ENCODE measurements around the gene KANSL3. TPM values are rescaled to one million over a fixed set of nuclear protein-coding genes. Genes with fewer than 3 reads are reported as not detected.

Gene KANSL3
- total and polyA plus RNA-seq, 9 of the 15 experiments (the other 6 are each of a cell fraction or from before 2014, with no cell fraction given) = 11.3 to 43.7 (median 27.9) TPM

- H3K4me1 ChIP-seq (replicated peaks in 1 of 2; ENCODE audit: control insufficient read depth in 2 of 2, insufficient read depth in 2 of 2, low read length in 2 of 2) = peaks cover 5 to 8% of the 10 kb centered on the region in 2 experiments; a peak in 4 of 5 replicates
- H3K4me3 ChIP-seq = no peak overlapping the region
- peak overlapping the region in 1 of 2 experiments; percentile 63; a peak in 2 of 4 replicates for H3K9ac ChIP-seq (ENCODE audit: insufficient read depth in 1 of 2, low read depth in 2 of 2, low read length in 2 of 2)
- H3K4me2 ChIP-seq (ENCODE audit: insufficient read depth, low read length) = peak overlapping the region; percentile 5; the same call in 1 of the 2 replicates
- H4K20me1 ChIP-seq (replicated peaks; ENCODE audit: control insufficient read depth, insufficient read depth, low read length) = 0 out of 2 replicates have a peak, but pooled peaks cover 4% of the 10 kb centered on the region
- no peaks in the 10 kb centered on the region; the same call in 2 of the 3 replicates for H3K79me2 ChIP-seq (ENCODE audit: control insufficient read depth, insufficient read depth, low read length)
- ATAC-seq (peak; percentile 87), DNase-seq (ENCODE audit: extremely low read depth in 1 of 4, low spot score in 3 of 4) (peak in 3 of 4 experiments; percentile 23 to 55 (median 48)), FAIRE-seq (peak; percentile 11)
- intact Hi-C loops (cut with micrococcal nuclease) = no loop called here
- WGBS (ENCODE audit: insufficient coverage, low coverage, missing lambda C conversion rate) = 70% methylated on average over 8 of the region's 8 CpGs
- BruUV-seq (replicated peaks) = no TSS peak
- no peaks in the 10 kb centered on the region for H3K9me1 ChIP-seq (ENCODE audit: control insufficient read depth, insufficient read depth, low read length)
- H2AFZ ChIP-seq (ENCODE audit: low read depth, low read length) = no peak overlapping the region
- POLR2A ChIA-PET = interaction anchor here (1.0 to 2.7 kb wide), 5 partner anchors 9 to 47 kb away, joined by 3 to 7 read pairs (median 4); partner anchors contain the start of gene KANSL3
- in situ Hi-C loops (cut with MboI) = no loop called here
- H3K9me3 ChIP-seq (replicated peaks; ENCODE audit: control insufficient read depth, insufficient read depth, low read depth, low read length) = no peaks in the 10 kb centered on the region
- peaks cover 92% of the 10 kb centered on the region for H3K36me3 ChIP-seq (ENCODE audit: control insufficient read depth, insufficient read depth, low read length)
- CTCF ChIA-PET (ENCODE audit: low intra/inter-chr PET ratio) = interaction anchor here (0.6 kb wide), 1 partner anchor 162 kb away, joined by 3 read pairs; no protein-coding TSS in a partner anchor
- peak overlapping the region; percentile 43; the same call in 2 of the 3 replicates for H3K27ac ChIP-seq (ENCODE audit: extremely low read depth, low read depth, low read length)
- H3K27me3 ChIP-seq (ENCODE audit: control insufficient read depth in 2 of 2, insufficient read depth in 2 of 2, low read length in 2 of 2) = no peaks in the 10 kb centered on the region
- TF ChIP-seq MYC (IDR thresholded peaks at IDR 0.05; ENCODE audit: low read depth, low read length) (no peak), MYC (CRISPR knock-in tag; IDR thresholded peaks at IDR 0.05; ENCODE audit: borderline replicate concordance, low read depth) (no peak), ZNF197 (CRISPR knock-in tag; IDR thresholded peaks at IDR 0.05; ENCODE audit: low read depth) (no peak), HNRNPLL (IDR thresholded peaks at IDR 0.05; ENCODE audit: low read depth, low read length, poor library complexity, severe bottlenecking) (no peak), ZNF311 (CRISPR knock-in tag; IDR thresholded peaks at IDR 0.05) (no peak), CBFA2T2 (conservative IDR thresholded peaks at IDR 0.05) (0 out of 2 replicates have a peak, but pooled peaks have one; percentile 13), MEIS2 (IDR thresholded peaks at IDR 0.05; ENCODE audit: partially characterized antibody) (peak; percentile 40), CBFB (CRISPR knock-in tag; IDR thresholded peaks at IDR 0.05) (no peak), E4F1 (CRISPR knock-in tag; IDR thresholded peaks at IDR 0.05; ENCODE audit: borderline replicate concordance) (no peak), SOX6 (IDR thresholded peaks at IDR 0.05) (no peak), FOXP1 (CRISPR knock-in tag; IDR thresholded peaks at IDR 0.05) (no peak), STAT5B (CRISPR knock-in tag; IDR thresholded peaks at IDR 0.05) (no peak)
- TF ChIP-seq, protein P1, sequence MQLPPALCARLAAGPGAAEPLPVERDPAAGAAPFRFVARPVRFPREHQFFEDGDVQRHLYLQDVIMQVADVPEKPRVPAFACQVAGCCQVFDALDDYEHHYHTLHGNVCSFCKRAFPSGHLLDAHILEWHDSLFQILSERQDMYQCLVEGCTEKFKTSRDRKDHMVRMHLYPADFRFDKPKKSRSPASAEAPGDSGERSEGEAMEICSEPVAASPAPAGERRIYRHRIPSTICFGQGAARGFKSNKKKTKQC (CRISPR knock-in tag; IDR thresholded peaks at IDR 0.05) = no peak
- TF ChIP-seq, protein P2, sequence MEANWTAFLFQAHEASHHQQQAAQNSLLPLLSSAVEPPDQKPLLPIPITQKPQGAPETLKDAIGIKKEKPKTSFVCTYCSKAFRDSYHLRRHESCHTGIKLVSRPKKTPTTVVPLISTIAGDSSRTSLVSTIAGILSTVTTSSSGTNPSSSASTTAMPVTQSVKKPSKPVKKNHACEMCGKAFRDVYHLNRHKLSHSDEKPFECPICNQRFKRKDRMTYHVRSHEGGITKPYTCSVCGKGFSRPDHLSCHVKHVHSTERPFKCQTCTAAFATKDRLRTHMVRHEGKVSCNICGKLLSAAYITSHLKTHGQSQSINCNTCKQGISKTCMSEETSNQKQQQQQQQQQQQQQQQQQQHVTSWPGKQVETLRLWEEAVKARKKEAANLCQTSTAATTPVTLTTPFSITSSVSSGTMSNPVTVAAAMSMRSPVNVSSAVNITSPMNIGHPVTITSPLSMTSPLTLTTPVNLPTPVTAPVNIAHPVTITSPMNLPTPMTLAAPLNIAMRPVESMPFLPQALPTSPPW (CRISPR knock-in tag; IDR thresholded peaks at IDR 0.05) = peak; percentile 50; the same call in 1 of the 2 replicates
- TF ChIP-seq, protein P3, sequence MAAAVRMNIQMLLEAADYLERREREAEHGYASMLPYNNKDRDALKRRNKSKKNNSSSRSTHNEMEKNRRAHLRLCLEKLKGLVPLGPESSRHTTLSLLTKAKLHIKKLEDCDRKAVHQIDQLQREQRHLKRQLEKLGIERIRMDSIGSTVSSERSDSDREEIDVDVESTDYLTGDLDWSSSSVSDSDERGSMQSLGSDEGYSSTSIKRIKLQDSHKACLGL (CRISPR knock-in tag; IDR thresholded peaks at IDR 0.05; ENCODE audit: borderline replicate concordance, poor library complexity, severe bottlenecking) = no peak
Observed at GRCh38 chr2:96601382-96602292, 36.5 kb downstream of the KANSL3 start.

Measured in K562 (cell line).